Gastrocnemius medialis (tissue), 4 donors: ENCODE measurements around the gene TACR1. TPM values are rescaled to one million over a fixed set of nuclear protein-coding genes. Genes with fewer than 3 reads are reported as not detected.
"Not testable (repeated sequence)": the region's sequence is repeated elsewhere in the genome, so short reads cannot be mapped to it uniquely, and the experiment has no call there.

Experiments used
- ATAC-seq, 2 donors: fragments of 150-250 bp; one replicate each; pipeline ENCODE4 v1.9.1; 2016
- DNase-seq, 2 donors: peaks; one replicate each; pipeline ENCODE4 v3.0.0-alpha.2; 2019
- H3K27ac ChIP-seq, 4 donors: fragments of 200-600 bp; sonication (generic); 1 replicate in 1 of 4; 2 replicates in 3 of 4; pipeline ENCODE4 v1.5.1; 2016 to 2018; ENCODE audit warnings: mild to moderate bottlenecking in 2 of 4, moderate library complexity in 1 of 4
- H3K27me3 ChIP-seq, 3 donors: fragments of 200-600 bp; sonication (generic) in 2 of 3; 1 replicate in 1 of 3; 2 replicates in 2 of 3; pipeline versions ENCODE4 v1.5.1 to v1.6.0; 2016 to 2019; ENCODE audit warnings: mild to moderate bottlenecking in 1 of 3, moderate library complexity in 1 of 3
- H3K36me3 ChIP-seq, 2 donors: fragments of 200-600 bp; sonication (generic) in 1 of 2; one replicate each; pipeline ENCODE4 v1.5.1; 2017 to 2018
- H3K4me1 ChIP-seq, 2 donors: fragments of 200-600 bp; sonication (generic) in 1 of 2; one replicate each; pipeline ENCODE4 v1.5.1; 2016 to 2017; ENCODE audit warnings: mild to moderate bottlenecking in 2 of 2
- H3K4me3 ChIP-seq, 4 donors: fragments of 200-600 bp; sonication (generic) in 3 of 4; 1 replicate in 1 of 4; 2 replicates in 3 of 4; pipeline ENCODE4 v1.5.1; 2016 to 2019; ENCODE audit warnings: mild to moderate bottlenecking in 2 of 4
- H3K9me3 ChIP-seq, 3 donors: fragments of 200-600 bp; sonication (generic) in 2 of 3; 1 replicate in 1 of 3; 2 replicates in 2 of 3; pipeline ENCODE4 v1.5.1; 2016 to 2019
- CTCF ChIP-seq, 5 experiments: fragments of 450-650 bp in 3 of 5; fragments of 200-600 bp in 2 of 5; sonication (generic) in 2 of 5; IDR thresholded peaks in 4 of 5; conservative IDR thresholded peaks in 1 of 5; 1 replicate in 4 of 5; 2 replicates in 1 of 5; pipeline ENCODE4 v1.5.1; 2016 to 2019; ENCODE audit warnings: antibody characterized with exemption in 5 of 5, mild to moderate bottlenecking in 3 of 5, moderate library complexity in 3 of 5
- POLR2A ChIP-seq, 2 donors: fragments of 450-650 bp; IDR thresholded peaks; one replicate each; pipeline ENCODE4 v1.6.1; 2017; ENCODE audit warnings: antibody characterized with exemption in 2 of 2, mild to moderate bottlenecking in 2 of 2, moderate library complexity in 2 of 2
- in situ Hi-C, 4 donors: fragments of 200-750 bp; cut with MboI; loops; one replicate each; pipeline versions ENCODE4 v1.15.0 to v1.8.0; 2017; ENCODE audit warnings: low sequenced_read_pairs in 4 of 4
- intact Hi-C: fragments of 100-400 bp; cut with DNase I; formaldehyde crosslinking; loops from one replicate; pipeline ENCODE4 v1.15.1; 2023; ENCODE audit warnings: low total_unique reads
- total RNA-seq, 4 donors: library from RNA; depleted of rRNA; stranded (reverse); fragments of >200 nt; gene quantifications; one replicate each; pipeline versions ENCODE4 v1.1.0 to v1.2.3, GENCODE V29; 2016

TACR1 gene
- total RNA-seq: under 1 TPM; 0.07 to 0.42 (median 0.19) TPM

- intact Hi-C loops: no loop called here
- H3K4me1 ChIP-seq: peaks cover 16 to 23% of the 10 kb centered on the region in 2 donors
- in situ Hi-C loops: no loop called here
- peak within 1 kb of the TSS; percentile 41 to 58 (median 52) for H3K4me3 ChIP-seq
- ATAC-seq (peak; percentile 33 to 73), DNase-seq (peak; percentile 6 to 17)
- no peak within 1 kb of the TSS for H3K27ac ChIP-seq
- H3K36me3 ChIP-seq: no peaks in the 10 kb centered on the region
- peaks cover 28 to 61% (median 44%) of the 10 kb centered on the region in 3 donors for H3K27me3 ChIP-seq
- TF ChIP-seq CTCF (IDR thresholded peaks at IDR 0.05 in 4 of 5, conservative IDR thresholded peaks at IDR 0.05 in 1 of 5) (peak in 3 of 5 experiments; percentile 25 to 45 (median 40)), POLR2A (IDR thresholded peaks at IDR 0.05) (no peak)
- no peaks in the 10 kb centered on the region for H3K9me3 ChIP-seq
Observed at GRCh38 chr2:75199428-75200011, at the start of gene TACR1. TACR1 (minus strand) TSS chr2:75199520; CDS start chr2:75198934, 586 bp downstream.

GRCh38 chr2:75248581-75248980 is 49.3 kb upstream of the TACR1 start:
- H3K4me1 ChIP-seq, H3K9me3 ChIP-seq, ATAC-seq, DNase-seq, H3K27ac ChIP-seq, H3K4me3 ChIP-seq, H3K36me3 ChIP-seq, H3K27me3 ChIP-seq, in situ Hi-C loops, intact Hi-C loops: not testable (repeated sequence)

GRCh38 chr2:75246441-75247167 is 47.3 kb upstream of the TACR1 start:
- in situ Hi-C loops (no loop called here), intact Hi-C loops (no loop called here)
- Histone ChIP-seq H3K9me3 (no peaks in the 10 kb centered on the region), H3K27ac (no peak overlapping the region), H3K36me3 (no peaks in the 10 kb centered on the region), H3K27me3 (no peaks in the 10 kb centered on the region), H3K4me3 (no peak overlapping the region), H3K4me1 (no peaks in the 10 kb centered on the region)
- TF ChIP-seq CTCF (IDR thresholded peaks at IDR 0.05 in 4 of 5, conservative IDR thresholded peaks at IDR 0.05 in 1 of 5): no peak
- no peak for TF ChIP-seq POLR2A (IDR thresholded peaks at IDR 0.05)
- DNase-seq (no peak), ATAC-seq (no peak)

- H3K27me3 ChIP-seq: no peaks in the 10 kb centered on the region
- intact Hi-C loops: no loop called here
- TF ChIP-seq POLR2A (IDR thresholded peaks at IDR 0.05): no peak
- no peak for TF ChIP-seq CTCF (IDR thresholded peaks at IDR 0.05 in 4 of 5, conservative IDR thresholded peaks at IDR 0.05 in 1 of 5)
- no peak overlapping the region for H3K4me3 ChIP-seq
- no peak for ATAC-seq
- no peaks in the 10 kb centered on the region for H3K4me1 ChIP-seq
- H3K27ac ChIP-seq: no peak overlapping the region
- no peak for DNase-seq
- no peaks in the 10 kb centered on the region for H3K36me3 ChIP-seq
- in situ Hi-C loops: no loop called here
- H3K9me3 ChIP-seq: no peaks in the 10 kb centered on the region
Observed at GRCh38 chr2:75243219-75243618, 43.9 kb upstream of the TACR1 start.

- Histone ChIP-seq H3K4me3 (no peak overlapping the region), H3K36me3 (no peaks in the 10 kb centered on the region), H3K27ac (no peak overlapping the region), H3K4me1 (no peaks in the 10 kb centered on the region), H3K9me3 (no peaks in the 10 kb centered on the region), H3K27me3 (no peaks in the 10 kb centered on the region)
- no peak for ATAC-seq
- TF ChIP-seq POLR2A (IDR thresholded peaks at IDR 0.05) (no peak), CTCF (IDR thresholded peaks at IDR 0.05 in 4 of 5, conservative IDR thresholded peaks at IDR 0.05 in 1 of 5) (no peak)
- no peak for DNase-seq
- in situ Hi-C loops (no loop called here), intact Hi-C loops (no loop called here)
Observed at GRCh38 chr2:75241696-75242095, 42.4 kb upstream of the TACR1 start.
